ENCODE data around the gene DPF3.

Gene DPF3

GRCh38 chr14:72904218-72904617 is 10.3 kb upstream of the DPF3 start:
- DNase-seq: no peak

- no peak for DNase-seq
Observed at GRCh38 chr14:72903716-72904115, 9.8 kb upstream of the DPF3 start.

DNA sequence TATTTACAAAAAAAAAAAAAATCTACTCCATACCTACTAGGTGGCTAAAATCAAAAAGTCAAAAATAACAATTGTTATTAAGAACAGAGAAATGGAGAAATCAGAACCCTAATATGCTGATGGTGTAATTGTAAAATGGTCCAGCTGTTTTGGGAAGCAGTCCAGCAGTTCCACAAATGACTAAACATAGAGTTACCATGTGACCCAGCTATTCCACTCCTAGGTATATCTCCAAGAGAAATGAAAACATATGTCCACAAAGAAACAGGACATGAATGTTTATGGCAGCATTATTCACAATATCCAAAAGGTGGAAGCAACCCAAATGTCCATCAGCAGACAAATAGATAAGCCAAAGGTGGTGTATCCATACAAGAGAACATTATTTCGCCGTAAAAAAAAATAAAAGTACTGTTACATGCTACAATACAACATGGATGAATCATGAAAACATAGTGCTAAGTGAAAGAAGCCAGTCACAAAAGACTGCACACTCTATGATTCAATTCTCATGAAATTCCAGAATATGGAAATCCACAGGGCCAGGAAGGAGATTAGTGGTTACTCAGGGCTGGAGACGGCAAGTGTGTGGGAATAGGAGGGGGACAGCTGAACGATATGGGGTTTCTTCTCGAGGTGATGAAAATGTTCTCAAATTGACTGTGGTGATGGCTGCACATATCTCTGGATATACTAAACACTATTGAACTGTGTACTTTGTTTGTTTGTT is 9.1 kb upstream of the DPF3 start:
- DNase-seq: no peak

DNA sequence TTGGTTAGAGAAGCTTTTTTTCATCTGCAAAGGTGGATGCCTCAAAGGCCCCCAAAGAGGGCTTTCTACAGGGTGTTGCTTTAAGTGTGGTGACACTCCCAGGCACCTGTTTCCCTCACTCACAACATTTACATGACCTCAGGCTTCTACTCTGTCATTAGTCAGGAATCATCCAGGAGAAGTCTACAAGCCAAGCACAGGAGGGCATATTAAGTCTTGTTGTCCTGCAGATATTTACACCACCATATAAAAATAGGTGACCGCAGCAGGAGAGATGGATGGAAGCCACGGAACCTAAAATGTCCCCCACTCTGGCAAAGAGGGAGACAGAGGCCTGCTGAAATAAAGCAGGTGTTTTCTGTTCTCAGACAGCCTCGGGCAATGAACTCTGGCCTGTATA is 7.5 kb upstream of the DPF3 start:
- DNase-seq: no peak

GRCh38 chr14:72898448-72898847 is 4.5 kb upstream of the DPF3 start:
- no peak for DNase-seq

DNA sequence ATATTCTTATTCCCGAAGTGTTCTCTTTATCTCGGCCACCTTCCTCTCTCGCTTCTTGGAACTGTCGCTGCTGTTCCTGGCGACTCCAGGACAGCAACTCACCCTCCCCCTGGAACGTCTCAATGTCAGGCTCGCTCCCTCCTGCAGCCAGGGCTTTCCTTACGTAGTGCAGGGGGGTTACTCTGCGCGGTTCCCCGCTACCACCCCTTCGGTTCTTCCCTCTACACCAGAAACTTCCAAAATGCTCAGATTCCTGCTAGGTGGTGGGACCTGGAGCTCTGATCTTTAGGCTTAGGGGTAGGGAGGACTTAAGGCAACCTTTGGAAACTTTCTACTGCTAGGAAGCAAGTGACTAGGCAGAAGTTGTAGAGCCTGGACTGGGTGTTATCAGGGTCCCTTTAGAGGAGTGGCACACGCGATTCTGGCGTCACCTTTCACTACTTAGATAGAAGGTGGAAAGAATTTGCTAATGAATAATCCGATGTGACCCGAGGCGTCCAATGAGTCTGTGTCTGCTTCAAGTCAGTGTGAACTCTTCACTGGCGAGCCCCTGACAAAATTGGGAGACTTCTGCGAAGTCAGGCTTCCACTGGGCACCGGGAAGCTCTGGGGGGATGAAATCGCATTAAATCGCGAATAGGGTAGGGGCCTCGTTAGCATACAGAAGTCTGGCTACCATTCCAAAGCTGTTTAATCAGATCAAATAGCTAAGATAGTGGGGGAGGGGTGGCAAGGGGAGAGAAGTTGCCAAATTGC is 900 bp upstream of the DPF3 start:
- no peak for DNase-seq

DNA sequence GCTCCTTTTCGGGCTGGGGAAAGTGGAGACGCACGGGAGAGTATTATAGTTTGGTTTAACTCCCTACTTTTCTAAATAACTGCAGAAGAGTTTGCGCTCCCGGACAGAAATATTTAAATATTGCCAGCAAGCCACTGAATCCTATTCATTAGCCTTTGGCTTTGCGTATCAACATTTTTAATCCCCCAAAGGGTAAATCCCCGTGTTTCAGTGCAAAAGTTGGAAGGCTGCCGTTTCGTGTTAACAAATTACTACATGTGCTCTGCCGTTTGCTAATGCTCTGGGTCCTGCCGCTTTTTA is 372 bp upstream of the DPF3 start:
- DNase-seq: no peak

DNA sequence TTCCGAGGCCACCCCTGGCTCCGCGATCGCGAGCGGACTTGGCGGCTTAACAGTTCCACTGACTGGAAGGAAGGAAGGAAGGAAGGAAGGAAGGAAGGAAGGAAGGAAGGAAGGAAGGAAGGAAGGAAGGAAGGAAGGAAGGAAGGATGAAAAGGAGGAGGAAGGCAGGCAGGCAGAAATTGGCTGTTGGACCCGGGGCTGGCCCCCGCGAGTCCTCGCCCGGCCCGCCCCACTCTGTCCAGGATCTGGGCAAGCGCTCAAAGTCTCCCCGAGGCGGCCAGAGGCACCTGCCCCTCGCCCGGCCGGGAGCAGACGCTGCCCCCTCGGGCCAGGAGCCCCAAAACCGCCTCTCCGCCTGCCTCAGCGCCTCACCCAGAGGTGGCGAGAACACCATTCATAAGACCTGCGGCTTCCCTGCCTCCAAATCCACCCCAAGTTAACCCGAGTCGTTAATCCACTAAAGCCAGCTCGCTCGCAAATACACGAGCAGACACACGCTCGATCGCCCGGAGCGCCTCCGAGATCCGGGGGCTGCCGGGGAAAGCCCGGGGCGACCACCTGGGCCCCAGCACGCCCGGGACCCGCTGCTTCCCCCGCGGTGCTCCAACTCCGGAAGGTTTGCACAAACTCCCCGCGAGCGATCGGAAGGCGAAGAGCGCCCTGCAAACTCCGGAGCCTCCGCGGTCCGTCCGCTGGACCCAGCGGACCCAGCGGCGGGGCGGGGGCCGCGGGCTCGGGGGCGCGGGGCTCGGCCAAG is 844 bp downstream of the DPF3 start:
- no peak for DNase-seq

DNA sequence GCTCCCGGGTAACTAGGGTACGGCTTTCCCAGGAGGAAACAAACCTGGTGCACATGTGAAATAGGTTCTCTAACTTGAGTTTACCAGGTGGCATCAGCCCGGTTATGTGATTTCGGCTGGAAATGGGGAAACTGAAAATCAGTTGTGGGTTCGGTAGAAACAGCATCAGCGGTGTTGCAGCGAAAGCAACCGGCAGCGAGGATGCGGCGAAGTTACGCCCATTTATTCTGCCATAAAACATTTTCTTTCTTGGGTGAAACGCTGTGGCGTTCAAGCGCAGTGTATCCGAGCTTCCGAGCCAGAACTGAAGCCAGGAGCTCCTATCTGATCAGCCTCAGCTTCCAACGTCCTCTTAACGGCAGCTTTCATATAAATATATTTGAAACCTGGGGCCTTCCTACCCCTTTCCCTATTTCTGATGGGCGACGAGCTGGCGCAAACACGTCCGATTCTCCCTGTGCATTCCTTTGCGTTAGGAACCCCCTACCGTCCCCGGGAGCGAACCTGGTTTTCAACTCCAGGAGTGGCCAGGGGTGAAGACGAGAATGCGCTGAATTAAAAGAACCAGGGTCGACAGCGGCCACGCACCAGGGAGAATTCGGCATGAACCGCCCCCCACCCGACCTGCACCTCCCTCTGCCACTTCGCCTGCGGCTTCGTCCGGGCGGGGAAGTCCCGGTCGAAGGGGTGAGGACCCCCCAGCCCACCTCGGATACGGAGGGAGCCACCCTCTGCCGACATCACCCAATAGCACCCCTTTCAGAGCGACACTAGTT is 1.6 kb downstream of the DPF3 start:
- DNase-seq: no peak

- no peak for DNase-seq
Observed at GRCh38 chr14:72891666-72892102, 2.2 kb downstream of the DPF3 start.

GRCh38 chr14:72889366-72889765 is 4.5 kb downstream of the DPF3 start:
- DNase-seq: no peak

- no peak for DNase-seq
Observed at GRCh38 chr14:72888636-72889201, 5.2 kb downstream of the DPF3 start.

DNA sequence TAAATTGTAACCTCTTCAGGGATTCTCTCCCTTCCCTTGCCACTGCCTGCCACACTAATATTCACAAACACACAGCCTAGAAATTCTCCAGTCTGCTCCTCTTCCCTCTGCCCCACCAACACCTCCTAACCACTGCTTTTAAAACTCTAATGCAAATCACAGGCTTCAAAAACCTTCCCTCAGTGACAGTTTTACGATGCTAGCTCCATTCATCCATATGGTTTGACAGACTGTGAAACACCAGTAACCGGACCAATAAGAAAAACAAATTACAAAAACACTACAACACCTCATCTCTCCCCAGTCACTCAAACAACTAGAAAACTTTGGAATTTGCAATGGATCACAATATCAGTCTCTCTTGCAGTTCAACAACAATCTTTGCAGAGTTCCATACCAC is 5.7 kb downstream of the DPF3 start:
- no peak for DNase-seq

DNA sequence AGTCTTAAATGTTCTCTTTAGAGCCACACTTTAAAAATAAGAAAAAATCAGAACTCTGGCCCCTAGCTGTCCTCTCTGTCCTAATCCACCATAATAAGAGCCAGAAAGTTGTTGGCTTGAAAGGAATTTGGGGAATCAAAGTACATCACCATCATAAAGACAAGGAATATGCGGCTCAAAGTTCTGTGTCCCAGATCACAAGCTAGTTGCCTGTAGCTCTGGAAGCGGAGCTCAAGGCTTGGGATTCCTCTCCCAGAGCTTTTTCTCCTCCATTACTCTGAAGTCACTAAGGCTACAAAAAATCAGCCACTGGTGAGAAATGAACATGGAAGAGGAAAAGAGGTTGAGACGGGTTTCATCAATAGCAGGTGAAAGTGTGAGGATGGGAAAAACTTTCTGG is 6.4 kb downstream of the DPF3 start:
- DNase-seq: no peak

- no peak for DNase-seq
Observed at GRCh38 chr14:72884386-72884785, 9.5 kb downstream of the DPF3 start.

- DNase-seq: no peak
Observed at GRCh38 chr14:72883961-72884360, 9.9 kb downstream of the DPF3 start.

DNA sequence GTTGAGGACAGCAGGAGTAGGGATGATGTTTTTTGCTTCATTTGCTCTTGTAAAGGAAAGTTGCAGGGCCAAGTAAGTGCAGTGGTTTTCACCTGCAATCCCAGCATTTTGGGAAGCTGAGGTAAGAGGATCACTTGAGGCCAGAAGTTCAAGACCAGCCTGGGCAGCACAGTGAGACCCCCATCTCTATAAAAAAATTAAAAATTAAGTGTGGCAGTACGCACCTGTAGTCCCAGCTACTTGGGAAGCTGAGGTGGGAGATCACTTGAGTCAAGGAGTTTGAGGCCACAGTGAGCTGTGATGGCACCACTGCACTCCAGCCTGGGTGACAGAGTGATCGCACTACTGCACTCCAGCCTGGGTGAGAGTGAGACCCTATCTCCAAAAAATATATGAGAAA is 10.8 kb downstream of the DPF3 start:
- DNase-seq: no peak

GRCh38 chr14:72882463-72882862 is 11.4 kb downstream of the DPF3 start:
- no peak for DNase-seq

- no peak for DNase-seq
Observed at GRCh38 chr14:72882047-72882446, 11.9 kb downstream of the DPF3 start.

DNA sequence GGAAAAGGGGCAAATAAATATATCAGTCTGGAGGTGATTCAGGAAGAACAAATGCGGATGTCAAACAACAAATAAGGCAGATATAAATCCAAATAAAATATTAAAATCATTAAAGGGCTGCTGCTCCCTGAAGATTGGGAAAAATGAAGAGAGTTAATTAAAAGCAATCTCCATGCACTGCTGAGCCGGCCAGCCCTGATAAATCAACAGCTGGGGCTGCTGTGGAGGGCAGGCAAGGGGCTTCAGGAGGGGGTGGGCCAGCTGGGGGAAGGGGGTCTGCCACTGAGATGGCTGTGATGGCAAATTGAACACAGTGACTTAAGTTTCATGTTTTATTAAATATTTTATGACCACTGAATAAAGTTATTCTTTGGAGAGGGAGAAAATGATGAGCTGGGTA is 12.4 kb downstream of the DPF3 start:
- no peak for DNase-seq

GRCh38 chr14:72880820-72881219 is 13.1 kb downstream of the DPF3 start:
- DNase-seq: no peak

DNA sequence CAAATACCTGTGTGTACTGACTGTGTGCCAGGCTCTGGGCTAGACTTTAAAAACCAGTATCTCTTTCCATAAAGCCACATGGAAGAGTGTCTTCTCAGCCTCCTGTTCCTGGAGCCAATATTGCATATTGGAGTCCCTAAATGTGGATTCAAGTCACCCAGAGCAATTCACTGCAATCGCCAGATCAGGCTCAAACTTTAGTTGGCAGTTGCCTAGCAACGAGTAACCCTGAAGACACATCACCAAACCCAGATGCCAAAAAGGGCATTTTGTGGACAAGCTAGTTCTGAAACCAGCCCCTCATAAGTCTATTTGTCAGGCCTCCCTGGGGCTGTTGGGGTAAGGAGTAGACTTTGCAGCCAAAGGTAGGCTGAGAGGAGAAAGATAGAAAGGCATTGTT is 13.7 kb downstream of the DPF3 start:
- DNase-seq: no peak

- no peak for DNase-seq
Observed at GRCh38 chr14:72879431-72879830, 14.5 kb downstream of the DPF3 start.

All from NCI-H446 (cell line).